Superior temporal gyrus (tissue), 1 donor: ENCODE measurements around the gene AIFM1.
"Not testable (repeated sequence)": the region's sequence is repeated elsewhere in the genome, so short reads cannot be mapped to it uniquely, and the experiment has no call there.

Source experiments
- DNase-seq: peaks from one replicate; pipeline ENCODE4 v3.0.0-alpha.2; 2016; ENCODE audit errors: extremely low spot score

The AIFM1 gene

DNA sequence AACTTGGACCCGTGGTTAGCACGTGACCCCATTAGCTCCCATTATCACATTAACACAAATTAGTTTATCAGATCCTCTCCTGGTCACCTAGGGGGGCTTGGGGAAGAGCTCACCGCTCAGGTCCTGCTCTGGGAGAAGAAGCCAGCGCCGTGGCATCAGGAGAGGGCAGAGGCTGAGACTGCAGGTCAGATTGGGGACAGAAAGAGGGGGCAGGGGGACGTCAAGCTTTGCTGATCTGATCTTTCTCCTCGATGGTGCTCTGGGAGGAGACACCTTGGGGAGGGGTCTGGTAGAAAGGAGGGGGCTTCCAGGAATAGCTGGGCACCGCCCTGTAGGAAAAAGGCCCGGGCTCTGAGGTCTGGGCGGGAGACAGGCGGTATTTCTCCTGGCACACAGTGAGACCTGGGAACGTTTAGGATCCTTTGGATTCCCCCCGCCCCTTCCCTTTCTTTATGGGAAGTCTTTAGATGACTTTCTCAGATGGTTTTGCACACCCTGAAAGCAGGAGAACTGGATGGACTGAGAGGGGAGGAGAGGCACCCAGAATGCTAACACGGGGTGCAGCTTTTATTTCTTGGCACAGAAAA lies 46.2 kb downstream of the AIFM1 start:
- no peak for DNase-seq

GRCh38 chrX:130118441-130119311 lies 47.0 kb downstream of the AIFM1 start:
- DNase-seq, result no peak

DNA sequence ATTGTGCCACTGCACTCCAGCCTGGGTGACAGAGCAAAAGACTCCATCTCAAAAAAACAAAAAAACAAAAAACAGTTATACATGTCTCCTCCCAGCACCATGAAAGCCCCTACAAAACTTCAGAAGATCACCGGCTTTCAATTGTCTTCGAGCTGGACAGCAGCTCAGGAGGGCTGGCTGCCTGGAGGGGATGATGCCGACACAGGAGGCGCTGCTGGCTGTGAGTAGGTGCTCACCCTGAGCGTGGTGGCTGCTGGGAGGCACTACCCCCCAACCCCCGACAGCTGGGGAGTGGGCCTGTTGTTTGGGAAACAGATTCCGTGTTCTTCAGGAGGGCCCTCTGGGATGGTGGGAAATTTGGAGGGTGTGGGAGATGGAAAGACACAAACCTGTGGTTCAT lies 48.5 kb downstream of the AIFM1 start:
- DNase-seq, result no peak

- not testable (repeated sequence) for DNase-seq
Measured at GRCh38 chrX:130115119-130115885, 50.3 kb downstream of the AIFM1 start.

- DNase-seq, result no peak
Measured at GRCh38 chrX:130114141-130114588, 51.5 kb downstream of the AIFM1 start.

DNA sequence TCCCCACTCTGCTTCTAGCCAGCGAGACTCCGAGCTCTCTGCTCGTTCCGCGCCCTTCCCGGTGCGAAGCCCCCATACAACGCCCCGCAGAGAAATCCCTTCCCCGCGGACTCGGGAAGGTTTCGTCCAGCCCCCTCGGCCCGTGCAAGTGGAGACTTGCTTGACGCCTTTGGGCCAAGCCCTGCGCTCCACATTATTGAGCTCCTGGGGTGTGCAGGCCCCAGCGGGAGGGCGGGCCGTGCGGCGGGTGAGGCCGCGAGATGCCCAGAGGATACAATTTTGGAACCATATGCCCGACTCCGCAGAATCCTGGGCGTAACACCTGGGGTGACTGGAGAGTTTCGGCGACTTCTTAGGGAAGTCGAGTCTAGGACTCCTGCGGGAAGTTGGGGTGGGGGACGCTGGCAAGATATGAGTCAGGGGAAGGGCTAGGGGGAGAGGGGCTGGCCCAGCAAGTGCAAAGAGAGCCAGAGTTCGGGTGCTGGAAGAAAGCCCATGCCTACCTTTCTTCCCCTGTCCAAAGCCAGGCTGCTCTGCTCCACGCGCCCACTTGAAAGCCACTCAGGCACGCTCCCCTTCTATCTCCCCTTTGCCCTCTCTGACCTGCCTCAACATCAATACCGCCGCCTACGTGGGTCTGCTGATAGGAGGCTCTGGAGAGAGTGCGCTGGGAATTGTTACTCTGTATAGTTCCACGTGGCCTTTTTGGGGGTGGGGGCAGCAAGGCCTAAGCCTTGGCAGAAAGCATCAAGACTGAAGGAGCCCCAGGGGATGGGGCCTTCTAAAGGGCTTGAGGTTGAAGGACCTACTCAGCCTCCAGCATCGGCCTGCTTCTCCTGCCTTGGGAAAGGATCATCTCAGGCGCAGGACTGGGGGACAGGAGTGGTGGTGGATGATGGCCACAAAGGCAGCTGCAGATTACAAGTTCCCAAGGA lies 54.2 kb downstream of the AIFM1 start:
- no peak for DNase-seq

DNA sequence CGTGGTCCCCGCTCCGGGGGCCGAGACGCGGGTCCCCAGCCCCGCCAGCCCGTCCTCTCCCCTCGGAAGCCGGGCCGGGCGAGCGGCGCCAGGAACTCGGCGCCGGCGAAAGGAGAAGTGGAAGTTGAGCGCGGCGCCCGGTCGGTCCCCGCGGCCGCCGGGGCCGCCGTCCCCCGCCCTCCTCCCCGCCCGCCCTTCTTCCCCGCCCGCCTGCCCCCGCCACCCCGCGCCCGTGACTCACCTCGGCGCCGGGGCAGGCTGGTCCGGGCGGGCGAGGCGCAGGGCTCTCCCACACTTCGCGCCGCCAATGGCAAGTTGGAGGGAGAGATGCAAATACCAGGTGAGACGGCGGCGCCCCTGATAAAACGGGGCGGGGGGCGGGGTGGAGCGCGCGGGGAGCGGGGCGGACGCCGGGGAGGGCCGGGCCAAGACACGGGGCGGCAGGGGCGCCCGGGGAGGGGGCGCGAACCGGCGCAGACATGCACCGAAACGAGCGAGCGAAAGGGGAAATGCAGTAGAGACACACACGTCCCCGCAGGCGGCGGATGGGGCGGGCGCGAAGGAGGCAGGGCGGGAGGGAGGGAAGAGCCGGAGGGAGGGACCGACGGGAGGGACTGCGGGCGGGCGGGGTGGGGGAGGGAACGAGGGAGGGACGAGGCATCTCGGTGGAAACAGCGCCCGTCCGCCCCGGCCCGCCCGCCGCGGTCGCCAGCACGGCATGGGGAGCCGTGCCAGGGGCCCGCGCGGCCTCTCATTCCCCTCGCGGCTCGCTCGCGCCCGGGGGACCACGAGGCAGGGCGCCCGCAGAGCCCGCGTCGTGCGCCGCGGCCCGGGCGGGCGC lies 55.0 kb downstream of the AIFM1 start, which contains the start of gene ELF4:
ELF4 (minus strand) TSS at position 119 of the 841 bp plus-strand sequence. CDS start 29,167 bp downstream, outside the sequence.
- DNase-seq, result no peak

DNA sequence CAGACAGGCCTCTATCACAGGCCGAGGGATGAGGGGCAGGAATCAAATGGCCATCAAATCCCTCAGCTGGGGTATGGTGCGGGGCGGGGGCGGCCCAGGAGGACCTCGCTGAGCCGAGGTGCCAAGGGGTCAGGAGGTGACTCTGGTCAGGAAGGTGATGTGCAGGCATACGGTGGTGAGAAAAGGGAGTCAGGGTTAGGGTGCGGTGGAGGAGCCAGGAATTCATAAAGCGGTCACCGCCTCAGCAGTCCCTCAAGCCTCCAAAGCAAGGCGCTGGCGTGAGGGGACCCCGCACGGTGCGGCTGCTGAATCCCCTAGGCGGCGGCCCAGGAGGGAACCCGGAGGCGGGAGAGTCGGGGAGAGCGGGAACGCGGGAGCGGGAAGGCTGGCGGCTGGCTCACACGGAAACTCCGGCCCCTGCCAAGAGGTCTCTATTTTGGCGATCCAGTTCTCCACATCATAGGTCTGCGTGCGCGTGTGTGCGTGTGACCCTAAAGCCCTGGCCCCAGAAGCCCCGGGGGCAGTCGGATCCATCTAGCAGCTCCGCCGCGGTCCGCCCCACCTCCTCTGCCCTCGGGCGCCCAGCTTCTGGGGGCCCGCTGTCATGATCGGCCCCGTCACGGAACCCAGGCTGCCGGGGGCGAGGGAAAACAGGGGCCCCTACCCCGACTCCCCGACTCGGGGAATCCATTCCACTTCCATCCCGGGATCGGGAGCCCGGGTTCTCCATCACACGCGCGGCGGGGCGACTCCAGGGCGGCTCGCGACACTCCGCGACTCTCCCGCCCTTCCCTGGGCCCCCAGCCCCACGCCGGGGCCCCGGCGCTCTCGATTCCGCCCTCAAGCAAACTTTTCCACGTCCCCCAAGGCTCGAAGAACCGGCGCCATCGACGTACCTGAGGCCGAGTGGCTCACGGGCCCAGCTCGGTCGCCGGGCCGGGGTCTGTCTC lies 55.9 kb downstream of the AIFM1 start:
- DNase-seq, result no peak

DNA sequence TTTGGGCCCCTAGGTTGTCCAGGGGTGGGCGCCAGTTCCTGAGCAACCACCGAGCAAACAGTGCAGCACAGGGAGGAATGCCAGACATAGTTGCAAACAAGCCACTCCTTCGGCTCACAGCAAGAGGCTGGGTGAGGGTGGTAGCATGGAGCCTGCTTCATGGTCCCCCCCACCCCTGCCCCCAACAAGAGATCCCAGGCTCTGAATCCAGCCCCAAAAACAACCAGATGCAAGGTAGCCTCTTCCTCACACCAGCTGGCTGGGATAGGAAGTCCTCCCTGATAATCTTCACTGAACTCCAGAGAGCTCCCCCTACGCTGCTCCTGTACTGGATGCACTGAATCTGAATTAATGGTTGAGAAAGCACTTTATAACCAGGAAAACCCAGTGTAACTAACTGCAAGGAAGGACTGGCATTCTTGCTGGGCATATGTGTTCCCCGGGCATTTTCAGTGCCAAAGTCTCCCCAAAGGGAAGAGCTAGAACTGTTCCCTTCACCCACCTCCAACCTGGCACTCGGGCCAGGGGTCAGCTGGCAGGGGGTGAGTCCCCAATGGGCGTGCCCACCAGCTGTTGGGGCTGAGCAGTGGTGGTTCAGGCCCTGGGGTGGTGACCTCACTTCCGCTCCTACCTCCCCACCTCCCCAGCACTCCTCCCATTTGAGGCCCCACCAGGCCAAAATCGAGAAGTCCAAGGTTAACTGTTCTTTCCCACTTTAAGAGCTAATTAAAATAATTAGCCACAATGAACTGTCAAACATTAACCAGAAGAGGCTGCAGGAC lies 56.8 kb downstream of the AIFM1 start:
- no peak for DNase-seq

DNA sequence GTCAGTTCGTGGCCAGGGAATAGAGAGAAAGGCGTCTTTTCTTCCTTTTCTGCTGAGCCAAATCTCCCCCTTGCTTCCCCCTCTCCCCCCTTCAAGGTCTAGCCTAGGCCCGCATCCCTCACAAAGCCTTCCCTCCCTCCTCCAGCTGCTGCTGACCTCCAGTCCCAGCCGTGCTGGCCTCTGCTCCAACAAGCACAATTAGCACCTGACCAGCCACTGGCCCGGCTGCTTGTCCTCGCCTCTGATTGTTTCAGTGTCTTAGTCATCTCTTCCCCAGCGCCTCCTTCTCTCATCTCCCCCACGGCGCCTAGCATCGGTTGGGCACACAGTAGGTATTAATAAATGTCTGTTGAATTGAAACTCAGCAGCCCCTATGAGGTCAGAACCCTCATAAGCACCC lies 59.6 kb downstream of the AIFM1 start:
- DNase-seq, result no peak

DNA sequence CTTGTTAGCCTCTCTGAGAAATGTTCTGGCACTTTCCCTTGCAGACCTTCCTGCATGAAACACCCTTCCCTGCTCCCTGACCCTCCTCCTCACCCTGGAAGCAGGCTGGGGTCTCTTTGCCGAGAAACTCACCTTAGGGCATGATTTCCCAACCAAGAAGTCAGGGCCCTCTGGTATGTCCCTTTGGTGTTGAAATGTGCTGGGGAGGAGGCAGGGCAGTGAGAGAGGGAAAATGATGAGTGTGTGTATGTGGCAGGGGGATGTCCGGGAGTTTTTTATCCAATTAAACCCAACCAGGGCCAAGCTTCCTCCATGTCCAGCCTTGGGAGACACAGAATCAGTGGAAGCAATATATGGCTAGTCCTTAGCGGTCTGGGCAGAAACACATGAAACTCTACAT lies 60.4 kb downstream of the AIFM1 start:
- DNase-seq, result no peak

DNA sequence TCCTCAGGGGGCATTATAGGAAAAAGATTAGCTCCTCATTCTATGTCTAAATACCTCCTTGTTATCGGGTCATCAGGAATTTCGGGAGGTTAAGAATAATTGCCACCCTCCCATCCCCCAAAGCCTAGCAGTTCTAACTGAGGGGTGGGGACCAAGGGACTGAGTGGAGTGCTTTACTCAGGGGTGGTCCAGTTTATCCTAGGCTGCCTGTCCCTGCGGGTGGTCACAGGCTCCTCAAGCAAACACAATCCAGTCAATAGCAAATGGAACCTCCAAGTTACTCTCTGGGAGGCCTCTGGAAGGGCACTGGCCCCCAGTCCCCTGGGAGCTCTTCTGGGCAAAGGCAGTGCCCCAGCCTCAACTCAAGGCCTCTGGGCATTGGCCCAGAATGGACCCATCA lies 62.0 kb downstream of the AIFM1 start:
- no peak for DNase-seq

GRCh38 chrX:130100180-130100579 lies 65.5 kb downstream of the AIFM1 start:
- DNase-seq, result no peak

DNA sequence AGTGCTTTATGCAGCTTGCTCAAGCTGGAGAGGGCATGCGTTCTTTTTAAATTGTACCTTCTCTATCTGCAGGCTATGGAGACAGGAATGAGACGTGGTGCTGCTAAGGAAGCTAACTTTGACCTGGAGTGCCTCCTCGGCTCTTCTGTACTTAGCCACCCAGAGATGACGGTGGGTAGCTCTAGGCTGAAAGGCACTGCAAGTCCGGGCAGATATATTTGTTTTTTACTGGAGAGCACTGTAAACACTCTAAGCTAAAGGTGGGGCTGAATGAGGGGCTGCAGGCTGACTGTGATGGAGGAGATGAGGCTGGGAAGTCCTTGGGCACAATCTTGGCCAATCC lies 67.5 kb downstream of the AIFM1 start:
- DNase-seq, result no peak

DNA sequence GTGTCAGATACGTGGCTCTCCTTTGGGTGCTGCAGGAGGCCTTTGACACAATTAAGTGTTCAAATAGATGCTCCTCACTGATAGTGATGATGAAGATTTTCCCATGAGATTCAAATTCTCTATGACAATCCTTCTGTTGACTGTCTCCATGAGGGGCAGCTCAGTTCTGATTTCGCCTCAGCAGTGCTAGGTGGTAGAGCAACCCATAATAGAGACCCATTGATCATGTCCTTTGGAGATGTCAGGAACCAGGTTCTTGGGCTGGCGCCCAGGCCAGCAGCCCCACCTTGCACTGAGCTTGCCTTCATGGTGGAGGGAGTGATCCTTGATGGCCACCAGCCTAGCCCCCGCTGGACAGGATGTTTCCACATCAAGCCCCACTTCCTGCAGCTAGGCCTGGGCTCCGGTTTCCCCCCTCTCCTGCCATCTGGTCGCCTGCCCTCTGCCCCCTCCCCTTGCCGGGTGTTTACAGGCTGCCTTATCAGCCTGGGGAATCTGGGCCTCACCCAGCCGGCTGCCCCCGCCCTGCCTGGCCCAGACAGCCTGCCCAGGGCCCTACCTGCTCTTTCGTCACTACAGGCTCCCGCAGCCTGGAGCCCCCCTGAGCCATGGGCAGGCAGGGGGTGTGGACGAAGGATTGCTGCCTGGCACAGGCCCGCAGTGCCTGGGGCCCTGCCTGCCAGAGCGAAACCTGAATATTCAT lies 68.0 kb downstream of the AIFM1 start:
- no peak for DNase-seq

DNA sequence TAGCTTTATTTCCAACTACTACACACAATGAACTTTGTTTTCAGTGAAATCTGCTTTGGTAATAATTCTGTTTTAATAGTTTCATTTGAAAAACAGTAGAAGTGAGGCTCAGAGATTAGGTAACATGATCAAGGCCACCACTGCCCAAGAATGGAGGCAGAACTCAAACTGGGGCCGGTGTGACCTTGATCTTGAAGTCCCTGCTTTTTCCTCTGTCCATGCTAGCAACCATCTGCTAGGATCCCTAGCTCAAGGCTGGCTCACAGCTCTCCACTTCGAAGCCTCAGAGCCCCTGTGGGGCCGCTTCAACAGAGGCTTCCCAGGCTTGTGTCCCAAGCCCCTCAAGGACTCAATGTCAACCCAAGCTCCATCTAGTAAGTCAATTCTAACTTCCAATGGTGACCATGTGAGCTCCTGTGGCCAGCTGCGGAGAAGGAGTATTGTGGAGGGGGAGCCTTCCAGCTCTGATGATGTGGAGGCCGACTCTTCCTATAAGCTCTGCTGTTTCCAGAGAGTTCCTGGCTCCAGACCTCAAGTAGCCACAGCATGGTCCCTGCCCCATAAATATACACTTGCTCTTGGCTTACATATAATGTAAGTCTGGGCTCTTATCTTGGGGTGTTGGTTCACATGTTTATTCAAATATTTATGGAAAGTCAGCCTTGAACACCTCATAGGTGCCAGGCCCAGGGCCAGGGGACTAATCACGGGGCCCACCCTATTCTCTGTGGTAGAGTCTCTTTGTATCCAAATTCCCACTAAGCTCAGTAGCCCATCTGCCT lies 70.2 kb downstream of the AIFM1 start:
- DNase-seq, result no peak

DNA sequence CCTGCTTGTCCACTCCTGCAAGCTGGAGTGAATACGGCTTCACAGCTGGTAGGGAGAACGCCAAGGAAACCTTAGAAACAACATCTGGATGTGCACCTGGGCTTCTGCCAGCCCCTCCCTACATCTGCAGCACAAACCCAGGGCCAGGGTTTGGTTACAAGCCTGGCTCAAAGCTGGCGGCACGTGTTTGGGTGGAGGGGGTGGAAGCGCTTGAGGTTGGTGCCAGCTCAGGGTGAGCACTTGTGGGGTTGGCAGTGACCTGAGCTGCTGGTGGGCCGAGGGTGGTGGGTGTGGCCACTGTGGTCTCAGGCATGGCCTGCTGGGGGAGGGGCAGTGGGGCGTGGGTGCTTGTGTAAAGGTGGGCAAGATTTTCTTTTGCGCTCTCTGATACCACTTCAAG lies 70.9 kb downstream of the AIFM1 start:
- no peak for DNase-seq
